ENCODE data around the gene NCS1. TPM values are rescaled to one million over a fixed set of nuclear protein-coding genes. Genes with fewer than 3 reads are reported as not detected.

The NCS1 gene
- total RNA-seq, 1 donor from 2014 or later, result 44.8 TPM

DNA sequence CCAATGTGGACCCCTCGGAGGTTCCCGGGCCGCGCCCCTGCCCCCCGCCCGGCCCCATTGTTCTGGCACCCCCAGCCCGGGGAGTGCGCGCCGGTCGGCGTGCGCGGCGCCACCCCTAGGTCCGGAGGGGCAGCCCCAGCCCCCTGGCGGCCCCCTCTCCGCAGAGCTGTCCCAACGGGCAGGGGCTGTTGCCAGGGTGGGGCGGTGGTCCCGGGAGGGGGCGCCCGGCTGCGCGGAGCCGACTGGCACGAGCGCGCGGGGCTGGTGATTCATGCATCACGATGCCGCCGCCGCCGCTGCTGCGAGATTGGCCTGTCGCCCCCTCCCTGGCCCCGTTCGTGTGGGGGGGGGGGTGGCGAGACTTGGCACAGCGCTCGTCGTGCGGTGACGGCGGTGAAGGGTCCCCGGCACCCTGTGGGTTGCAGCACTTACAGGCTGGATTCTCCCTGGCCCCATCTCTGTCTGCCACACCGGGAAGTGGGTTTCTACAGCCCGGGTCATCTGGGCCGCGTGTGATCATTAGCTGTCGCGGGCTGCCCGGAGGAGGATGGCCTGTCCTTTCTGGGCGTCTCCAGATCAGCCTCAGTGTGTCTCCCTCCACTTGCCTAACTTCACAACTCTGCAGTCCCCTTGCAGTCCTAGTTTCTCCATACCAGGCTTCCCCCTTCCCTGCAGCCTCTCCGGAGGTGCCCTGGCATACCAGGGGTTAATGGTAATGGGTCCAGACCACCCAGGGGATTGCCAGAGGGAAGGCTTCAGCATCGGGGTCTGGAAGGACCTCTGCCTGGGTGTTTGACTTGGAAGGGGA is 858 bp downstream of the NCS1 start:
- Mint-ChIP-seq H3K9me3 (no peaks in the 10 kb centered on the region), H3K27ac (peak overlapping the region; percentile 50), H3K4me1 (peaks cover 17% of the 10 kb centered on the region), H3K27me3 (ENCODE audit: low read depth) (no peaks in the 10 kb centered on the region), H3K4me3 (peak overlapping the region; percentile 83), H3K36me3 (no peaks in the 10 kb centered on the region)
- TF ChIP-seq, protein P1, sequence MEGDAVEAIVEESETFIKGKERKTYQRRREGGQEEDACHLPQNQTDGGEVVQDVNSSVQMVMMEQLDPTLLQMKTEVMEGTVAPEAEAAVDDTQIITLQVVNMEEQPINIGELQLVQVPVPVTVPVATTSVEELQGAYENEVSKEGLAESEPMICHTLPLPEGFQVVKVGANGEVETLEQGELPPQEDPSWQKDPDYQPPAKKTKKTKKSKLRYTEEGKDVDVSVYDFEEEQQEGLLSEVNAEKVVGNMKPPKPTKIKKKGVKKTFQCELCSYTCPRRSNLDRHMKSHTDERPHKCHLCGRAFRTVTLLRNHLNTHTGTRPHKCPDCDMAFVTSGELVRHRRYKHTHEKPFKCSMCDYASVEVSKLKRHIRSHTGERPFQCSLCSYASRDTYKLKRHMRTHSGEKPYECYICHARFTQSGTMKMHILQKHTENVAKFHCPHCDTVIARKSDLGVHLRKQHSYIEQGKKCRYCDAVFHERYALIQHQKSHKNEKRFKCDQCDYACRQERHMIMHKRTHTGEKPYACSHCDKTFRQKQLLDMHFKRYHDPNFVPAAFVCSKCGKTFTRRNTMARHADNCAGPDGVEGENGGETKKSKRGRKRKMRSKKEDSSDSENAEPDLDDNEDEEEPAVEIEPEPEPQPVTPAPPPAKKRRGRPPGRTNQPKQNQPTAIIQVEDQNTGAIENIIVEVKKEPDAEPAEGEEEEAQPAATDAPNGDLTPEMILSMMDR (IDR thresholded peaks at IDR 0.05; ENCODE audit: unreplicated experiment), result no peak
- peak in 1 of 2 experiments; percentile 66 for DNase-seq (ENCODE audit: low spot score in 2 of 2, unreplicated experiment in 2 of 2)

DNA sequence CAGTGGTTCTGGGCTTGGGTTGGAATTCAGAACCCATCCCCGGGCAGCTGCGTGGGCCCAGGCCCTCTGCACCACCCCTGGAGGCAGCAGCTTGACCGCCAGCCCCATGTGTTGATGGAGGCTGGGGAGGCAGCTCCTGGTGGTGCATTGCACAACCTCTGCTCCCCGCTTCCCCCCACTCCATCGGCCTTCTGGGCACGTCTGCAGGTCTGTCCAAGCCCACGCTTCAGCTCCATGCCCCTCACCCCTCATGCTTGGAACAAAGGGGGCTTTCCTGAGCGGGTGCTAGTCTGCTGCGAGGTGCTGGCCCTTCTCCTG is 1.4 kb downstream of the NCS1 start:
- H3K27ac Mint-ChIP-seq, result no peak overlapping the region
- no peaks in the 10 kb centered on the region for H3K27me3 Mint-ChIP-seq (ENCODE audit: low read depth)
- peak overlapping the region; percentile 83 for H3K4me3 Mint-ChIP-seq
- H3K9me3 Mint-ChIP-seq, result no peaks in the 10 kb centered on the region
- H3K36me3 Mint-ChIP-seq, result no peaks in the 10 kb centered on the region
- DNase-seq (ENCODE audit: low spot score in 2 of 2, unreplicated experiment in 2 of 2), result no peak
- peaks cover 22% of the 10 kb centered on the region for H3K4me1 Mint-ChIP-seq
- TF ChIP-seq, protein P1 (IDR thresholded peaks at IDR 0.05; ENCODE audit: unreplicated experiment), result no peak

DNA sequence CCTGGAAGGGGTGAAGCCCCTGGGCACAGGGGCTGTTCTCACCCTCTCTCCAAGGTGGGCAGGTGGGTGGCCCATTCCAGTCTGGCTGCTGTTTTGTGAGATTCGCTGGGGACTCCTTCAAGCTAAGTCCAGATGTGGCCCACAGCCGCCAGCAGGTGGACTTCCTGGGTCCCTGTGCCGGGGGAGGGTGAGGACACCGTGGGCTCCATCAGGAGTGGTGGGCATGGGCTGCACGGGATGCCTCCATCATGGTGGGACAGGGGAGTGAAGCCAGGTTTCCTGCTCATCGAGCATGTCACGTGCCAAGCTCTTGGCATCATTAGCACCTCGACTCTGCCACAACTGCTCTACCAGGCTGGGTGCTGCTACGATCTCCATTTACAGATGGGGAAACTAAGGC is 1.8 kb downstream of the NCS1 start:
- Mint-ChIP-seq H3K36me3 (no peaks in the 10 kb centered on the region), H3K4me1 (peaks cover 23% of the 10 kb centered on the region), H3K9me3 (no peaks in the 10 kb centered on the region), H3K4me3 (peak overlapping the region; percentile 83), H3K27ac (no peak overlapping the region), H3K27me3 (ENCODE audit: low read depth) (no peaks in the 10 kb centered on the region)
- no peak for DNase-seq (ENCODE audit: low spot score in 2 of 2, unreplicated experiment in 2 of 2)
- TF ChIP-seq, protein P1 (IDR thresholded peaks at IDR 0.05; ENCODE audit: unreplicated experiment), result no peak

DNA sequence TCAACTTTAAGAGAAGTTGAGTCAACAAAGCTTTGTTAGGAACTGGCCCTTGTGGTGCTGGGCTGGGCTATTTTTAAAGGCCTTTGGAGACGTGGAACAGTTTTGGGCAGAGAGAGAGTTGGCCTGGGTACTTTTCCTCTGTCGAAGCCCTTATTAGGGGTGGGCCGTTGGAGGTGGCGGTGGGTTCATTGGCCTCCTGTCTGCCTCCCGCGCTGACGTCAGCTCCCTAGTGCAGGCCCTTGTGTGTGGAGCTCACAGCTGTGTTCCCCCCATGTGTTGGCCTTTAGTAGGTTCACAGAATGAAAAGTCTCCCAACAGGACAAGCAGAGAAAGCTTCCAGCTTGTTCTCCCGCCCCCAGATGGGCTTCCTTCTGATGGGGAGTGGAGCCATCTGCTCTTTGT is 2.7 kb downstream of the NCS1 start:
- TF ChIP-seq, protein P1 (IDR thresholded peaks at IDR 0.05; ENCODE audit: unreplicated experiment), result no peak
- Mint-ChIP-seq H3K4me1 (peaks cover 29% of the 10 kb centered on the region), H3K27ac (peak overlapping the region; percentile 50), H3K36me3 (no peaks in the 10 kb centered on the region), H3K27me3 (ENCODE audit: low read depth) (no peaks in the 10 kb centered on the region), H3K4me3 (peak overlapping the region; percentile 83), H3K9me3 (no peaks in the 10 kb centered on the region)
- no peak for DNase-seq (ENCODE audit: low spot score in 2 of 2, unreplicated experiment in 2 of 2)

DNA sequence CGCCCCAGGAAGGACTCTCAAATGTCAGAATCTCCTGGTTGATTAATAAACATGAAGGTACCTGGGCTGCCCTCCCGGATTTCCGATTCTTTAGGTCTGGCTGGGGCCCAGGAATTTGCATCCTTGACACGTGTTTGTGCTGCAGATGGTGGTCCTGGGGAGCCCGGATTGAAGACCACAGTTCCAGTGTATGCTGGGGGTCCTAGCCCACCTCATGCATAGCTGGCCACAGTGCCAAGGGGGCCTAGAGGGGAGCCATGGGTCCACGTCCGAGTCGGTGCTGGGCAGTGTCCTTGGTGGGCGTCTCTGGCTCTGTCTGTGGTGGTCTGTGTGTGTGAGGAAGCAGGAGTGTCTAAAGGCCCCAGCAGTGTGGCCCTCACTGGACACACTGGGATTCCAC is 3.2 kb downstream of the NCS1 start:
- no peaks in the 10 kb centered on the region for H3K36me3 Mint-ChIP-seq
- no peak for DNase-seq (ENCODE audit: low spot score in 2 of 2, unreplicated experiment in 2 of 2)
- H3K4me1 Mint-ChIP-seq, result peaks cover 29% of the 10 kb centered on the region
- H3K9me3 Mint-ChIP-seq, result no peaks in the 10 kb centered on the region
- H3K4me3 Mint-ChIP-seq, result no peak overlapping the region
- no peak overlapping the region for H3K27ac Mint-ChIP-seq
- H3K27me3 Mint-ChIP-seq (ENCODE audit: low read depth), result no peaks in the 10 kb centered on the region
- TF ChIP-seq, protein P1 (IDR thresholded peaks at IDR 0.05; ENCODE audit: unreplicated experiment), result no peak

Data from mesothelial cell of epicardium (in vitro differentiated cells).